HG03159 (cell line): ENCODE data around the gene PAIP2B.
A peak's percentile ranks its signal among the peaks of the same experiment; 100 is the strongest.

ENCODE experiments used
- ATAC-seq: cut with Tn5 transposase; IDR thresholded peaks from one replicate; pipeline ENCODE4 v1.9.1; 2021; ENCODE audit warnings: mild to moderate bottlenecking, moderate library complexity; ENCODE audit not compliant: unreplicated experiment

Gene PAIP2B

GRCh38 chr2:71154798-71155197 is 72.1 kb downstream of the PAIP2B start:
- peak; percentile 66 for ATAC-seq

- no peak for ATAC-seq
Measured at GRCh38 chr2:71154279-71154678, 72.6 kb downstream of the PAIP2B start.

- ATAC-seq: no peak
Measured at GRCh38 chr2:71153585-71154224, 73.2 kb downstream of the PAIP2B start.

GRCh38 chr2:71151620-71152019 is 75.3 kb downstream of the PAIP2B start:
- no peak for ATAC-seq

GRCh38 chr2:71150082-71150816 is 76.7 kb downstream of the PAIP2B start:
- no peak for ATAC-seq

GRCh38 chr2:71148506-71149063 is 78.3 kb downstream of the PAIP2B start:
- ATAC-seq: no peak

- ATAC-seq: no peak
Measured at GRCh38 chr2:71143782-71144181, 83.1 kb downstream of the PAIP2B start.

- no peak for ATAC-seq
Measured at GRCh38 chr2:71136174-71136573, 90.7 kb downstream of the PAIP2B start.

- ATAC-seq: no peak
Measured at GRCh38 chr2:71133603-71134002, 93.3 kb downstream of the PAIP2B start.
